Activated CD8-positive, alpha-beta T cell treated with anti-CD3 and anti-CD28 coated beads for 36 hours (primary cell): ENCODE measurements around the gene CFAP221. TPM values are rescaled to one million over a fixed set of nuclear protein-coding genes. Genes with fewer than 3 reads are reported as not detected.

Source experiments
- ATAC-seq: fragments of 200-7000 bp; cut with Tn5 transposase; one replicate; pipeline ENCODE4 v1.10.0; 2021; ENCODE audit warnings: mild to moderate bottlenecking, moderate library complexity
- CTCF ChIA-PET: fragments of 350-600 bp; sonication (Branson Sonifier 250); formaldehyde crosslinking; loops from one replicate; lab custom pipeline; 2021; ENCODE audit warnings: antibody characterized with exemption; lab: Charles Lee
- POLR2A ChIA-PET: fragments of 350-600 bp; sonication (Branson Sonifier 250); formaldehyde crosslinking; loops from one replicate; lab custom pipeline; 2021; ENCODE audit warnings: antibody characterized with exemption; lab: Charles Lee
- DNase-seq: peaks from one replicate; pipeline ENCODE4 v3.0.0-alpha.2; 2020
- H3K27ac Mint-ChIP-seq: one replicate; pipeline ENCODE4 v1.8.0; 2021; ENCODE audit warnings: mild to moderate bottlenecking, mixed read lengths
- H3K27me3 Mint-ChIP-seq: one replicate; pipeline ENCODE4 v1.8.0; 2021; ENCODE audit warnings: mixed read lengths
- H3K36me3 Mint-ChIP-seq: one replicate; pipeline ENCODE4 v1.8.0; 2021; ENCODE audit warnings: low read depth, mixed read lengths
- H3K4me1 Mint-ChIP-seq: one replicate; pipeline ENCODE4 v1.8.0; 2021; ENCODE audit warnings: low read depth, mixed read lengths
- H3K4me3 Mint-ChIP-seq: one replicate; pipeline ENCODE4 v1.8.0; 2021; ENCODE audit warnings: mild to moderate bottlenecking, moderate library complexity, mixed read lengths
- H3K9me3 Mint-ChIP-seq: one replicate; pipeline ENCODE4 v1.8.0; 2021; ENCODE audit warnings: mixed read lengths
- intact Hi-C: fragments of 100-400 bp; cut with micrococcal nuclease; formaldehyde crosslinking; loops from one replicate; pipeline ENCODE4 v1.10.0; 2022
- total RNA-seq, 2 experiments: library from RNA; stranded (reverse); gene quantifications; one replicate each; pipeline ENCODE4 v1.2.3, GENCODE V29; 2021
- TF ChIP-seq, protein P1 (sequence below): fragments of 200-600 bp; IDR thresholded peaks from one replicate; pipeline ENCODE4 v1.8.0; 2022; ENCODE audit warnings: antibody characterized with exemption, mild to moderate bottlenecking

The CFAP221 gene
- total RNA-seq, 2 experiments from 2014 or later = not detected

DNA sequence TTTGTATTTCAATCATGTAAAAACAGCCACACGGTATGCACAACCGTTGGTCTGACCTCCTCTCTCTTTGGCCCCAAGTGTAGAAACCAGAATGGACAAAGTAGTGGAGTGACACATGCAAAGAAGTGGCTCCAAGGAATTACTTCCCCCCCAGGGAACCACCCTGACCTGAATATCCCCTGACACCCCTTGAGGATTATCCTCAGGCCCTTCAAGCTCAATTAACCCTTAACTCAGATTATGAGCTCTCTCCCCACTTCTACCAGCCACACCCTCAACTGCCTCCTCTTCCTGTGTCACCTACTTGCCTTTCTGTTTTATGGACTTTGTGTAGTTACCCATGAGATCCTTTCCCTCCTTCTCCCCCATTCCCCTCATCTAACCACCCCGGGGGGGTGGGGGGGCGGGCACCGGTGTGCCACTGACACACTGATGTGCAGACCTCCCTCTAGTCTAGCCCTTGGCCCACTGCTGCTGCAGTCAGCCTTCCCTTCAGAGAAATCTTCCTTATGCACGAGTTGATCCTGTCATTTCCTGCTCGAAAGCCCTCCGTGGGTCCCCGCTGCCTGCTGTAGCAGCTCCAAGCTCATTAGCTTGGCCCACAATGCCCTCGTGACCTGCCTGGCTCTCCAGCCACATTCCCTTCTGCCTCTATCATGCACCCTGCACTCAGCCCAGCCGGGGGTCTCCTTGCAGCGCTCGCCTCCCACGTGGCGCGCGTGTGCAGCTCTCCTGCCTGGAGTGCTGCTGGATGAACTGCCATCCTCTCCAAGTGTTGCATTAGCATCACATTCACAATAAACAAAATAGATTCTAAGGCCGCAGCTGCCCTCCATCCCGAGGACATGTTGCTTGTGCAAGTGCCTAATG lies 94.7 kb downstream of the CFAP221 start:
- DNase-seq (no peak), ATAC-seq (no peak)
- intact Hi-C loops = no loop called here
- POLR2A ChIA-PET = no interaction called here
- peaks cover 2% of the 10 kb centered on the region for H3K4me1 Mint-ChIP-seq
- no peak overlapping the region for H3K27ac Mint-ChIP-seq
- H3K27me3 Mint-ChIP-seq = no peaks in the 10 kb centered on the region
- TF ChIP-seq, protein P1, sequence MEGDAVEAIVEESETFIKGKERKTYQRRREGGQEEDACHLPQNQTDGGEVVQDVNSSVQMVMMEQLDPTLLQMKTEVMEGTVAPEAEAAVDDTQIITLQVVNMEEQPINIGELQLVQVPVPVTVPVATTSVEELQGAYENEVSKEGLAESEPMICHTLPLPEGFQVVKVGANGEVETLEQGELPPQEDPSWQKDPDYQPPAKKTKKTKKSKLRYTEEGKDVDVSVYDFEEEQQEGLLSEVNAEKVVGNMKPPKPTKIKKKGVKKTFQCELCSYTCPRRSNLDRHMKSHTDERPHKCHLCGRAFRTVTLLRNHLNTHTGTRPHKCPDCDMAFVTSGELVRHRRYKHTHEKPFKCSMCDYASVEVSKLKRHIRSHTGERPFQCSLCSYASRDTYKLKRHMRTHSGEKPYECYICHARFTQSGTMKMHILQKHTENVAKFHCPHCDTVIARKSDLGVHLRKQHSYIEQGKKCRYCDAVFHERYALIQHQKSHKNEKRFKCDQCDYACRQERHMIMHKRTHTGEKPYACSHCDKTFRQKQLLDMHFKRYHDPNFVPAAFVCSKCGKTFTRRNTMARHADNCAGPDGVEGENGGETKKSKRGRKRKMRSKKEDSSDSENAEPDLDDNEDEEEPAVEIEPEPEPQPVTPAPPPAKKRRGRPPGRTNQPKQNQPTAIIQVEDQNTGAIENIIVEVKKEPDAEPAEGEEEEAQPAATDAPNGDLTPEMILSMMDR = no peak
- H3K4me3 Mint-ChIP-seq = no peak overlapping the region
- H3K36me3 Mint-ChIP-seq = no peaks in the 10 kb centered on the region
- CTCF ChIA-PET = interaction anchor here (1.1 to 5.3 kb wide), 3 partner anchors 8 to 537 kb away, joined by 4 to 58 read pairs (median 4); no protein-coding TSS in a partner anchor
- H3K9me3 Mint-ChIP-seq = no peaks in the 10 kb centered on the region

DNA sequence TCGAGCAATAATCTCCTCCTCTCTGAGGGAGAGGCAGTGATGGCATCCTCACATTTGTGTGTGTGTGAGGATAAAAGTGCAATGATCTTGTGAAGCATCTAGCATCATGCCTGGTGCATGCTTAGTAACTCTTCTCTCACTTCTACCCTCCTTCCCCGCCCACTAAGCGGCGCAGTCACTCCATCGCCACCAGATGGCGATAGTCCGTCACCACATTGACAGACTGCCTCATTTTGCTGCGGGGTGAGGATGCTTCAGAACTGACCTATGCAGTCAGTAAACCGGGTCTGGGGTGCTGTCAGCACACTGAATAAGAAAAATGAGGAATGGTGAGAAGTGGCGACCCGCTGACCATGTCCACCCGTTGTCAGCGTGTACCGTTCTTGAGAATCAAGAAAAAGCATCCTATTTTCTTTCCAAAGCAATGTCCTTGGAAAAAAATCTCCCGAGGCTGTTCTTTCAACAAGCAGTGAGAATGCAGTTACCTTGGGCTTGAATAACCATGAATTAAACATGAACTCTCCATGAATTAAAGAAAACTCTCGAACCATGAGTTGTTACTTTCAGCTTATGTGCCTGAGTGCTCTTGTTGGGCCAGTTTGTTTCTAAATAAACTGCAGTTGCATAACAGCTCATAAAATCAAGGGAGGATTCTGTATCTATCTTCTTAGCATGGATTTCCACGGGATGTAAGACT lies 97.5 kb downstream of the CFAP221 start:
- POLR2A ChIA-PET = interaction anchor here (0.6 to 1.4 kb wide), 2 partner anchors 37 to 331 kb away, joined by 3 read pairs; partner anchors contain the start of gene TMEM177
- DNase-seq = peak; percentile 82
- intact Hi-C loops = loop anchor here (1.0 kb wide), 1 partner anchor 19 kb away; no protein-coding TSS in a partner anchor
- no peaks in the 10 kb centered on the region for H3K27me3 Mint-ChIP-seq
- ATAC-seq = peak; percentile 99
- no peak overlapping the region for H3K4me3 Mint-ChIP-seq
- H3K4me1 Mint-ChIP-seq = peaks cover 2% of the 10 kb centered on the region
- no peaks in the 10 kb centered on the region for H3K9me3 Mint-ChIP-seq
- H3K36me3 Mint-ChIP-seq = no peaks in the 10 kb centered on the region
- TF ChIP-seq, protein P1 = peak; percentile 84
- CTCF ChIA-PET = interaction anchor here (0.6 to 5.3 kb wide), 33 partner anchors 10 to 670 kb away, joined by 3 to 85 read pairs (median 3); partner anchors contain the start of gene TMEM177
- no peak overlapping the region for H3K27ac Mint-ChIP-seq

DNA sequence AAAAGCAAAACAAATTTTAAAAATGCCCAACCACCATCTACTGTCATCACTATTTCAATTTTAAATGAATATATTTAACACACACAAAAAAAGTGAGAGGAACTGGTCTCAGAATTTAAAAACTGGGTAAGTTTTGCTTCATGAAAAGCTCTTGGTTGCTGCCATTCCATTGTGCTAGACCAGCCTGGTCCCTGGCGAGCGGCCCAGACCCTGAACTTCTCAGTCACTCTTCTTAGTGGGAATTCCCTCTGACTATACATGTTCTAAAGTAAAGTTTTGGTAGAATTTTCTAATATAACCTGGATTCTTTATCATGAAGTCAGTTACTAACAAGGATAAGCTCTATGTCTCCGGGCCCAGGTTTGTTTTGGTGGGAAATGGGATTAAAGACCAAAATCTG lies 99.9 kb downstream of the CFAP221 start:
- Mint-ChIP-seq H3K4me3 (no peak overlapping the region), H3K4me1 (peaks cover 2% of the 10 kb centered on the region), H3K36me3 (no peaks in the 10 kb centered on the region), H3K9me3 (no peaks in the 10 kb centered on the region), H3K27me3 (peaks cover 7% of the 10 kb centered on the region), H3K27ac (no peak overlapping the region)
- ChIA-PET POLR2A (no interaction called here), CTCF (interaction anchor here (1.2 to 4.7 kb wide), 3 partner anchors 14 to 530 kb away, joined by 3 to 85 read pairs (median 4); no protein-coding TSS in a partner anchor)
- ATAC-seq (no peak), DNase-seq (no peak)
- intact Hi-C loops = no loop called here
- TF ChIP-seq, protein P1 = no peak

DNA sequence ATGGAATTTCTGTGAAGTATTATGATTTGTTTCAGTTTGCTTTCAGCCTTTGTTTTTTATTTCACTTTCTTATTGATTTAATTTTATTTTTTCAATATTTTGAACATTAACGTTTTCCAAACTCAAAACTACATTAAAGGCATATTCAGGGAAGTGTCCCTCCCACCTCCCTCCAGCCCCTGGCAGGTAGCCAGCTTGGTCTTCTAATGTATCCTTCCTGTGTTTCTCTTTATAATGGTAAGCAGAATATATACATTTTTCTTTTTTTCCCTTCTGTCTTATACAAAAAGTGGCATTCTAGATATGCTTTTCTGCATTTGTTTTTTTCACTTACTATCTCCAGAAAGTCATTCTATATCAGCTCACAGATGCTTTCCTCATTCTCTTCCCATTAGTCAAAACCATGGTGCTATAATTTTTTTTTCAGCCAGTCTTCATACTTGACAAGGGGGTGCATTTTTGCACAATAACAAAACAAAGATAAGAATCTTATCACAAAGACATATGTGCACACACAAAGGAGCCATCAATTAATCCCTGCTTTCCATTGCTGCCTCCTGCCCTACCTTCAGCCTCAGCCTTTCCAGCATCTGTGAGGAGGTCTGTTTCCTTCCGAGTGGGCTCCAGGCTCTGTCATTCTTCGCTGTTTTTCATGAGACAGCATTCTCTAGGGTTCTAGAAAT lies 101.1 kb downstream of the CFAP221 start:
- DNase-seq = no peak
- no peak for ATAC-seq
- ChIA-PET CTCF (no interaction called here), POLR2A (no interaction called here)
- no peak overlapping the region for H3K4me3 Mint-ChIP-seq
- intact Hi-C loops = no loop called here
- TF ChIP-seq, protein P1 = no peak
- no peaks in the 10 kb centered on the region for H3K36me3 Mint-ChIP-seq
- H3K27me3 Mint-ChIP-seq = peaks cover 7% of the 10 kb centered on the region
- no peaks in the 10 kb centered on the region for H3K9me3 Mint-ChIP-seq
- H3K27ac Mint-ChIP-seq = no peak overlapping the region
- peaks cover 2% of the 10 kb centered on the region for H3K4me1 Mint-ChIP-seq
